ENCODE measurements around the gene NAT14. TPM values are rescaled to one million over a fixed set of nuclear protein-coding genes. Genes with fewer than 3 reads are reported as not detected.
A peak's percentile ranks its signal among the peaks of the same experiment; 100 is the strongest.
"Not testable (repeated sequence)": the region's sequence is repeated elsewhere in the genome, so short reads cannot be mapped to it uniquely, and the experiment has no call there.

Gene NAT14
- total RNA-seq, 1 donor from 2014 or later: 21.7 TPM

DNA sequence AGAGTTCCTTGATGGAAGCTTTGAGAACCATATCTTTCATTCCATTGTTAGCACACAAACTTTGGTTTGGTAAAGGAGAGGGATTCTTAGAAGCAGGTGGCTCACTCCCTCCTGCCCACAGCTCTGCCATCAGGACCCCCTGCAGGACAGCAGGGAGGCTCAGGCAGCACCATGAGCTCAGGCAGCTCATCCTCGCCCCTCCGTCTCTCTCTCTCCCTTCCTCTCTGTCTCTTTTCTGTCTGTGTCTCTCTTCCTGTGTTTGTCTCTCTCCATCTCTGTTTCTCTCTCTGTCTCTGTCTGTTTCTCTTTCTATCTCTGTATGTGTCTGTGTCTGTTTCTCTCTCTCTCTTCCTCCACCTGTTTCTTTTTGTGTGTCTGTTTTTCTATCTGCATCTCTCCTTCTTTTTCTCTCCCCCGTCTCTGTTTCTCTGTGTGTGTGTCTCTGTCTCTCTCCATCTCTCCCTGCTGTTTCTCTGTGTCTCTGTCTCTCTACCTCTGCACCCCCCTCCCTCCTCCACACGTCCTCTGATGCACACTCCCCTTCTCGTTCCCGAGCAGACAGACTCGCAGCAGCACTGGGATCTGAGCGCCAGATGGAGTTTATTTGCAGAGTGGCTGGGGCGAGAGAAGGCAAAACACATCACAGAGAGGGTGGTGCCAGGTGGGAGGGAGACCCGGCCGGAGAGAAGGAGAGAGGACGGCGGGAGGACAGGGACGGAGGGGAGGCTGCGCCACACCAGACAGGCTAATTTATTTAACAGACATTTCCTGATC is 43.2 kb downstream of the NAT14 start:
- no peak for DNase-seq
- Mint-ChIP-seq H3K4me1 (no peaks in the 10 kb centered on the region), H3K27me3 (peaks cover 2% of the 10 kb centered on the region), H3K36me3 (ENCODE audit: low read depth) (no peaks in the 10 kb centered on the region), H3K4me3 (no peak overlapping the region), H3K9me3 (no peaks in the 10 kb centered on the region), H3K27ac (no peak overlapping the region)
- intact Hi-C loops (cut with micrococcal nuclease): loop anchor here (5.0 kb wide), 1 partner anchor 34 kb away; no protein-coding TSS in a partner anchor

DNA sequence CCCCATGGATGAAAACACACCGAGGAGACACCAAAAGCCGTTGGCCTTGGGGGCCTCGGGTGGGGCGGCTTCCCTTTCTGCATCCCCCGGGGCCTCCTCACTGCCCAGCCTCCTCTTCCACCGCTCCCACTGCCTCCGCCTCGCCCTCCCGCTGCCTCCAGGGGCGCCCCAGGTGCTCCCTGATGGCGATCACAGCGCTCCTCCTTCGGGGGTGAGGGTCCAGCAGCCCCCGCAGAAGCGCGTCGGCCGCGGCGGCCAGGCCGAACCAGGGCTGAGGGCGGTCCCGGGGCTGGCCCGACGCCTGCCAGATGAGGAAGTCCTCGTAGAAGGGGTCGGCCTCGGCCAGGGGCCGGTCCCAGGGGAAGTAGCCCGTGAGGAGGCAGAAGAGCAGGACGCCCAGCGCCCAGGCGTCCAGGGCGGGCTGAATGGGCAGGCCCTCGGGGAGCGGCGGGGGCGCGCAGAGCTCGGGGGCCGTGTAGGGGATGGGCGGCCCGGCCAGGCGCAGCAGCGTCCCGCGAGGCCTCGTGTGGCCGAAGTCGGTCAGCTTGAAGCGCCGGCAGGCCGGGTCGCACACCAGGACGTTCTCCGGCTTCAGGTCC is 44.7 kb downstream of the NAT14 start:
- Mint-ChIP-seq H3K4me1 (no peaks in the 10 kb centered on the region), H3K27me3 (peaks cover 2% of the 10 kb centered on the region), H3K36me3 (ENCODE audit: low read depth) (no peaks in the 10 kb centered on the region), H3K9me3 (no peaks in the 10 kb centered on the region), H3K27ac (no peak overlapping the region), H3K4me3 (no peak overlapping the region)
- no peak for DNase-seq
- intact Hi-C loops (cut with micrococcal nuclease): loop anchor here (5.0 kb wide), 1 partner anchor 33 kb away; no protein-coding TSS in a partner anchor

GRCh38 chr19:55530996-55531395 is 46.0 kb downstream of the NAT14 start:
- H3K9me3 Mint-ChIP-seq: no peaks in the 10 kb centered on the region
- H3K27me3 Mint-ChIP-seq: no peaks in the 10 kb centered on the region
- H3K4me1 Mint-ChIP-seq: no peaks in the 10 kb centered on the region
- no peak overlapping the region for H3K4me3 Mint-ChIP-seq
- intact Hi-C loops (cut with micrococcal nuclease): no loop called here
- DNase-seq: no peak
- H3K27ac Mint-ChIP-seq: no peak overlapping the region
- no peaks in the 10 kb centered on the region for H3K36me3 Mint-ChIP-seq (ENCODE audit: low read depth)

DNA sequence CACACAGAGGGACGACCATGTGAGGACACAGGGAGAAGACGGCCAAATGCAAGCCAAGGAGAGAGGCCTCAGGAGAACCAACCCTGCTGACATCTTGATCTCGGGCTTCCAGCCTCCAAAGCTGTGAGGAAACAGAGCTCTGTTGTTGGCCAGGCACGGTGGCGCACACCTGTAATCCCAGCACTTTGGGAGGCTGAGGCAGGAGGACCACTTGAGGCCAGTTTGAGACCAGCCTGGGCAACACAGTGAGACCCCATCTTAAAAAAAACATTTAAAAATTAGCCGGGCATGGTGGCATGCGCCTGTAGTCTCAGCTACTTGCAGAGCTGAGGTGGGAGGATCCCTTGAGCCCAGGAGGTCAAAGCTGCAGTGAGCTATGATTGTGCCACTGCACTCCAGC is 49.3 kb downstream of the NAT14 start:
- H3K36me3 Mint-ChIP-seq (ENCODE audit: low read depth); H3K27me3 Mint-ChIP-seq; H3K4me1 Mint-ChIP-seq; intact Hi-C loops (cut with micrococcal nuclease); H3K4me3 Mint-ChIP-seq; H3K27ac Mint-ChIP-seq; DNase-seq; H3K9me3 Mint-ChIP-seq: not testable (repeated sequence)

DNA sequence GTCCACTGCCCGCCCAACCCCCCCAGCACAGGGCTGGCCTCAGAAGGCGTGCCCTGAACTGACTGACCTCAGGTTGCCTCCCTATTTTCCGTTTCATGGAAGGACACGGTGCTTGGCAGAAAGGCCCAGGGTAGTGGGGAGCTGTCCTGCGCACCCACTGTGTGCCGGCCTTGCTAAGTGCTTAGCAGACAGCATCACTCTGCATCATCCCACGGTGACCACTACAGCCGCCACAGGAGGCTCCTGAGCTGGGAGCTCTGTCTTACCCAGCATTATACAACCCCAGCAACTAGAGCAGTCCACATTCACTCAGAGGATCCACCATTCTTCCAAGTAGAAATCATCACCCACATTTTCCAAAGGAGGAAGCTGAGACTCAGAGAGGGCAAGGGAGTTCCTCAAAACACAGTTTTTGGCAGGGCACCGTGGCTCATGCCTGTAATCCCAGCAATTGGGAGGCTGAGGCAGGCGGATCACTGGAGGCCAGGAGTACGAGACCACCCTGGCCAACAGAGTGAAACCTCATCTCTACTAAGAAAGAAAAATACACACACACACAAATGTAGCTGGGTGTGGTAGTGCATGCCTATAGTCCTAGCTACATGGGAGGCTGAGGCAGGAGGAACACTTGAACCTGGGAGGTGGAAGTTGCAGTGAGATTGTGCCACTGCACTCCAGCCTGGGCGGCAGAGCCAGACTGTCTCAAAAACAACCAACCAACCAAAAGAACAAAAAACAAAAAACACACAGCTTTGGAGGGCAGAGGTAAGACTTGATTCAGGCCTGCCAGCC is 50.4 kb downstream of the NAT14 start:
- intact Hi-C loops (cut with micrococcal nuclease): no loop called here
- Mint-ChIP-seq H3K27ac (peak overlapping the region; percentile 17), H3K4me1 (no peaks in the 10 kb centered on the region), H3K9me3 (no peaks in the 10 kb centered on the region), H3K36me3 (ENCODE audit: low read depth) (no peaks in the 10 kb centered on the region), H3K4me3 (no peak overlapping the region), H3K27me3 (no peaks in the 10 kb centered on the region)
- no peak for DNase-seq

GRCh38 chr19:55535965-55536350 is 51.0 kb downstream of the NAT14 start:
- Mint-ChIP-seq H3K4me3 (no peak overlapping the region), H3K36me3 (ENCODE audit: low read depth) (no peaks in the 10 kb centered on the region), H3K27ac (no peak overlapping the region), H3K4me1 (no peaks in the 10 kb centered on the region), H3K9me3 (no peaks in the 10 kb centered on the region), H3K27me3 (no peaks in the 10 kb centered on the region)
- intact Hi-C loops (cut with micrococcal nuclease): no loop called here
- DNase-seq: no peak

GRCh38 chr19:55536366-55536765 is 51.4 kb downstream of the NAT14 start:
- no peaks in the 10 kb centered on the region for H3K4me1 Mint-ChIP-seq
- intact Hi-C loops (cut with micrococcal nuclease): no loop called here
- no peaks in the 10 kb centered on the region for H3K36me3 Mint-ChIP-seq (ENCODE audit: low read depth)
- H3K9me3 Mint-ChIP-seq: no peaks in the 10 kb centered on the region
- no peaks in the 10 kb centered on the region for H3K27me3 Mint-ChIP-seq
- H3K4me3 Mint-ChIP-seq: no peak overlapping the region
- no peak for DNase-seq
- no peak overlapping the region for H3K27ac Mint-ChIP-seq

Other genes starting within 250 kb of the NAT14 start
- 196 and 216 TPM in 2 replicates for gene PPP6R1, start 226.2 kb upstream of the NAT14 start, total RNA-seq
- 63.9 and 68.3 TPM in 2 replicates for gene HSPBP1, start 205.1 kb upstream of the NAT14 start, total RNA-seq
- gene BRSK1, start 201.2 kb upstream of the NAT14 start, total RNA-seq: 5.9 and 7.9 TPM in 2 replicates
- 0.28 and 0.69 TPM in 2 replicates for gene TMEM150B, start 159.8 kb upstream of the NAT14 start, total RNA-seq
- gene KMT5C, start 145.3 kb upstream of the NAT14 start, total RNA-seq: 31.3 and 32.2 TPM in 2 replicates
- 0.26 TPM in 1 of 2 replicates, not detected in the other for gene COX6B2, start 130.5 kb upstream of the NAT14 start, total RNA-seq
- not detected in 2 replicates for gene GARIN5B, start 121.9 kb upstream of the NAT14 start, total RNA-seq
- gene IL11, start 114.7 kb upstream of the NAT14 start, total RNA-seq: 0.21 TPM in 1 of 2 replicates, not detected in the other
- gene TMEM190, start 108.4 kb upstream of the NAT14 start, total RNA-seq: not detected in 2 replicates
- gene TMEM238, start 100.9 kb upstream of the NAT14 start, total RNA-seq: 9.7 and 11.3 TPM in 2 replicates
- gene RPL28, start 99.3 kb upstream of the NAT14 start, total RNA-seq: 1,992 and 2,022 TPM in 2 replicates
- gene UBE2S, start 77.4 kb upstream of the NAT14 start, total RNA-seq: 227 and 248 TPM in 2 replicates
- gene SHISA7, start 41.9 kb upstream of the NAT14 start, total RNA-seq: not detected in 2 replicates
- gene ISOC2, start 23.5 kb upstream of the NAT14 start, total RNA-seq: 34.2 and 35.2 TPM in 2 replicates
- not detected in 2 replicates for gene C19orf85, start 20.4 kb upstream of the NAT14 start, total RNA-seq
- gene ZNF628, start 8.6 kb upstream of the NAT14 start, total RNA-seq: 8.8 and 10.0 TPM in 2 replicates
- gene SSC5D, start 3.2 kb downstream of the NAT14 start, total RNA-seq: 0.19 and 0.21 TPM in 2 replicates
- not detected in 2 replicates for gene SBK2, start 51.9 kb downstream of the NAT14 start, total RNA-seq
- gene SBK3, start 60.4 kb downstream of the NAT14 start, total RNA-seq: not detected in 2 replicates
- 9.6 and 10.4 TPM in 2 replicates for gene ZNF579, start 95.7 kb downstream of the NAT14 start, total RNA-seq
- gene FIZ1, start 114.3 kb downstream of the NAT14 start, total RNA-seq: 20.4 and 21.4 TPM in 2 replicates
- 17.8 and 19.0 TPM in 2 replicates for gene ZNF524, start 115.1 kb downstream of the NAT14 start, total RNA-seq
- 12.2 and 12.5 TPM in 2 replicates for gene ZNF865, start 120.5 kb downstream of the NAT14 start, total RNA-seq
- 3.6 and 3.7 TPM in 2 replicates for gene ZNF784, start 139.4 kb downstream of the NAT14 start, total RNA-seq
- 38.3 and 39.1 TPM in 2 replicates for gene ZNF580, start 155.8 kb downstream of the NAT14 start, total RNA-seq
- gene ZNF581, start 158.5 kb downstream of the NAT14 start, total RNA-seq: 32.7 and 33.0 TPM in 2 replicates
- gene CCDC106, start 163.0 kb downstream of the NAT14 start, total RNA-seq: 8.0 and 9.0 TPM in 2 replicates
- 390 and 394 TPM in 2 replicates for gene U2AF2, start 169.8 kb downstream of the NAT14 start, total RNA-seq
- gene EPN1, start 190.0 kb downstream of the NAT14 start, total RNA-seq: 44.7 and 45.4 TPM in 2 replicates

Measured in activated CD4-positive, alpha-beta T cell treated with anti-CD3 and anti-CD28 coated beads, Interleukin-2, amount 10 ng/mL, durations not matched to agents 24 days and 14 days (primary cell).